Panc1 (cell line): Measurements from ENCODE around the gene PCSK5. TPM values are rescaled to one million over a fixed set of nuclear protein-coding genes. Genes with fewer than 3 reads are reported as not detected.

Experiments
- ATAC-seq: fragments of 200-7000 bp; cut with Tn5 transposase; 2 replicates; pipeline ENCODE4 v1.9.1; 2020; ENCODE audit warnings: mild to moderate bottlenecking, moderate library complexity
- BruUV-seq: library from RNA; stranded (reverse); fragments of 400-500 nt; replicated peaks from 2 replicates; lab custom pipeline; 2021; lab: Mats Ljungman, UMichigan
- CTCF ChIA-PET: fragments of 300-600 bp; sonication (Branson Sonifier 250); formaldehyde crosslinking; loops from one replicate; lab custom pipeline; 2022; ENCODE audit warnings: antibody characterized with exemption; lab: Charles Lee
- POLR2A ChIA-PET: fragments of 300-600 bp; sonication (Branson Sonifier 250); formaldehyde crosslinking; loops from one replicate; lab custom pipeline; 2022; ENCODE audit warnings: antibody characterized with exemption; lab: Charles Lee
- DNase-seq: peaks from one replicate; pipeline ENCODE4 v3.0.0-alpha.2; 2010; ENCODE audit warnings: low read depth, low spot score
- H3K27ac ChIP-seq: 2 replicates; pipeline ENCODE4 v1.5.1; 2011; ENCODE audit warnings: mild to moderate bottlenecking, low read length, inconsistent platforms
- H3K27me3 ChIP-seq: fragments of 200-500 bp; sonication (Bioruptor generic); 2 replicates; pipeline ENCODE4 v1.6.0; 2014; ENCODE audit warnings: low read length, inconsistent platforms; ENCODE audit not compliant: control insufficient read depth, insufficient read depth
- H3K36me3 ChIP-seq: fragments of 200-500 bp; sonication (Bioruptor generic); 2 replicates; pipeline ENCODE4 v1.5.1; 2014; ENCODE audit warnings: inconsistent platforms, mild to moderate bottlenecking, low read length, moderate library complexity; ENCODE audit not compliant: control insufficient read depth, insufficient read depth
- H3K4me1 ChIP-seq: 2 replicates; pipeline ENCODE4 v1.5.1; 2011; ENCODE audit warnings: inconsistent platforms, mild to moderate bottlenecking, low read length, moderate library complexity; ENCODE audit not compliant: control insufficient read depth, insufficient read depth
- H3K4me3 ChIP-seq, 2 experiments: 2 replicates each; pipeline ENCODE4 v1.5.1; 2011 to 2012; ENCODE audit warnings: low read depth in 2 of 2, low read length in 2 of 2, mild to moderate bottlenecking in 2 of 2, inconsistent platforms in 1 of 2, moderate library complexity in 1 of 2
- H3K9me3 ChIP-seq: fragments of 200-500 bp; sonication (Bioruptor generic); 2 replicates; pipeline ENCODE4 v1.5.1; 2014; ENCODE audit warnings: low read depth, mild to moderate bottlenecking, inconsistent platforms, low read length, moderate library complexity; ENCODE audit not compliant: control insufficient read depth, insufficient read depth
- CTCF ChIP-seq: fragments of 450-650 bp; IDR thresholded peaks from 2 replicates; pipeline ENCODE4 v1.5.1; 2017; ENCODE audit warnings: mild to moderate bottlenecking
- POLR2AphosphoS5 ChIP-seq: IDR thresholded peaks from 2 replicates; pipeline ENCODE4 v1.6.1; 2012; ENCODE audit warnings: mild to moderate bottlenecking, low read depth, low read length, moderate library complexity
- REST ChIP-seq, 2 experiments: IDR thresholded peaks; 2 replicates each; pipeline ENCODE4 v1.6.1; 2011 to 2012; ENCODE audit warnings: low read depth in 2 of 2, control low read depth in 1 of 2, low read length in 1 of 2, mild to moderate bottlenecking in 1 of 2, moderate library complexity in 1 of 2; ENCODE audit not compliant: insufficient read depth in 1 of 2
- SIN3A ChIP-seq: IDR thresholded peaks from 2 replicates; pipeline ENCODE4 v1.6.1; 2012; ENCODE audit warnings: low read depth, mild to moderate bottlenecking, low read length, moderate library complexity, borderline replicate concordance; ENCODE audit not compliant: insufficient read depth
- TCF7L2 ChIP-seq: IDR thresholded peaks from 2 replicates; pipeline ENCODE4 v1.6.1; 2011; ENCODE audit warnings: mild to moderate bottlenecking, low read depth, low read length, inconsistent platforms
- in situ Hi-C: cut with HindIII; loops from 2 replicates; pipeline ENCODE4 v1.10.0; 2016; ENCODE audit warnings: low sequenced_read_pairs, low pct_unique_long_range_greater_than_20kb
- intact Hi-C: fragments of 100-400 bp; cut with micrococcal nuclease; formaldehyde crosslinking; loops from one replicate; pipeline ENCODE4 v1.10.0; 2022; ENCODE audit not compliant: unreplicated experiment
- total RNA-seq: library from RNA; stranded (reverse); gene quantifications from one replicate; pipeline ENCODE4 v1.2.1, GENCODE V29; 2021; ENCODE audit not compliant: unreplicated experiment

Gene PCSK5
- total RNA-seq, 1 experiment from 2014 or later = 0.21 TPM

GRCh38 chr9:76032797-76033373, 142.4 kb downstream of the PCSK5 start:
- Histone ChIP-seq H3K4me3 (no peak overlapping the region), H3K36me3 (no peaks in the 10 kb centered on the region), H3K27me3 (no peaks in the 10 kb centered on the region), H3K4me1 (no peaks in the 10 kb centered on the region), H3K27ac (no peak overlapping the region), H3K9me3 (no peaks in the 10 kb centered on the region)
- intact Hi-C loops = no loop called here
- POLR2A ChIA-PET = no interaction called here
- no TSS peak for BruUV-seq
- in situ Hi-C loops = no loop called here
- CTCF ChIA-PET = no interaction called here
- DNase-seq (no peak), ATAC-seq (no peak)
- TF ChIP-seq TCF7L2 (no peak), SIN3A (no peak), POLR2AphosphoS5 (no peak), REST (IDR thresholded peaks at IDR 0.05; ENCODE audit: insufficient read depth in 1 of 2, low read depth in 2 of 2, low read length in 1 of 2) (no peak), CTCF (no peak)

GRCh38 chr9:76034049-76034448, 143.6 kb downstream of the PCSK5 start:
- POLR2A ChIA-PET = no interaction called here
- BruUV-seq = no TSS peak
- intact Hi-C loops = no loop called here
- Histone ChIP-seq H3K4me3 (no peak overlapping the region), H3K4me1 (no peaks in the 10 kb centered on the region), H3K27me3 (no peaks in the 10 kb centered on the region), H3K36me3 (no peaks in the 10 kb centered on the region), H3K9me3 (no peaks in the 10 kb centered on the region), H3K27ac (no peak overlapping the region)
- ATAC-seq = no peak
- TF ChIP-seq SIN3A (no peak), CTCF (no peak), POLR2AphosphoS5 (no peak), TCF7L2 (no peak), REST (IDR thresholded peaks at IDR 0.05; ENCODE audit: insufficient read depth in 1 of 2, low read depth in 2 of 2, low read length in 1 of 2) (no peak)
- CTCF ChIA-PET = no interaction called here
- no peak for DNase-seq
- in situ Hi-C loops = no loop called here
